ENCODE results near the gene HPRT1.
"Not testable (repeated sequence)": the region's sequence is repeated elsewhere in the genome, so short reads cannot be mapped to it uniquely, and the experiment has no call there.

HPRT1 gene, protein sequence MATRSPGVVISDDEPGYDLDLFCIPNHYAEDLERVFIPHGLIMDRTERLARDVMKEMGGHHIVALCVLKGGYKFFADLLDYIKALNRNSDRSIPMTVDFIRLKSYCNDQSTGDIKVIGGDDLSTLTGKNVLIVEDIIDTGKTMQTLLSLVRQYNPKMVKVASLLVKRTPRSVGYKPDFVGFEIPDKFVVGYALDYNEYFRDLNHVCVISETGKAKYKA

DNA sequence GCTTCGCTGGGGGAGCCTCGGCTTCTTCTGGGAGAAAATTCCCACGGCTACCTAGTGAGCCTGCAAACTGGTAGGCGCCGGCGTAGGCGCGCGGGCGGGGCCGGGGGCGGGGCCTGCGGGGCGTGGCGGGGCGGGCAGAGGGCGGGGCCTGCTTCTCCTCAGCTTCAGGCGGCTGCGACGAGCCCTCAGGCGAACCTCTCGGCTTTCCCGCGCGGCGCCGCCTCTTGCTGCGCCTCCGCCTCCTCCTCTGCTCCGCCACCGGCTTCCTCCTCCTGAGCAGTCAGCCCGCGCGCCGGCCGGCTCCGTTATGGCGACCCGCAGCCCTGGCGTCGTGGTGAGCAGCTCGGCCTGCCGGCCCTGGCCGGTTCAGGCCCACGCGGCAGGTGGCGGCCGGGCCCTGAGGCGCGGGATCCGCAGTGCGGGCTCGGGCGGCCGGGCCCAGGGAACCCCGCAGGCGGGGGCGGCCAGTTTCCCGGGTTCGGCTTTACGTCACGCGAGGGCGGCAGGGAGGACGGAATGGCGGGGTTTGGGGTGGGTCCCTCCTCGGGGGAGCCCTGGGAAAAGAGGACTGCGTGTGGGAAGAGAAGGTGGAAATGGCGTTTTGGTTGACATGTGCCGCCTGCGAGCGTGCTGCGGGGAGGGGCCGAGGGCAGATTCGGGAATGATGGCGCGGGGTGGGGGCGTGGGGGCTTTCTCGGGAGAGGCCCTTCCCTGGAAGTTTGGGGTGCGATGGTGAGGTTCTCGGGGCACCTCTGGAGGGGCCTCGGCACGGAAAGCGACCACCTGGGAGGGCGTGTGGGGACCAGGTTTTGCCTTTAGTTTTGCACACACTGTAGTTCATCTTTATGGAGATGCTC is at the start of gene HPRT1:
TSS of gene HPRT1 (plus strand) at position 161 of the 857 bp plus-strand sequence. CDS start at position 308, 147 bp downstream.
- DNase-seq = peak; percentile 84

DNA sequence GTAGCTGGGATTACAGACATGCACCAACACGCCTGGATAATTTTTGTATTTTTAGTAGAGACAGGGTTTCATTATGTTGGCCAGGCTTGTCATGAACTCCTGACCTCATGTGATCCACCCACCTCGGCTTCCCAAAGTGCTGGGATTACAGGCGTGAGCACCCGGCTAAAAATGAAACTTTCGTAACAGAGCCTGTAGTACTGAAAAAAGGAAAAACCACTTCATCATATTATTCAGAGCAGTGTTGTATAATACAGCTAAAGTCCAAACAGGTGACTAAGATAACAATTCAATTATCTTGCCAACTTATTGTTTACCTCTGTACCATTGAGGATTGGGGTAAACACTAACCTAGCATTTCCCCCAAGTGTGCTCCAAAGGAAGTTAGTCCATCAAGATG is 43.9 kb upstream of the HPRT1 start:
- DNase-seq = no peak

DNA sequence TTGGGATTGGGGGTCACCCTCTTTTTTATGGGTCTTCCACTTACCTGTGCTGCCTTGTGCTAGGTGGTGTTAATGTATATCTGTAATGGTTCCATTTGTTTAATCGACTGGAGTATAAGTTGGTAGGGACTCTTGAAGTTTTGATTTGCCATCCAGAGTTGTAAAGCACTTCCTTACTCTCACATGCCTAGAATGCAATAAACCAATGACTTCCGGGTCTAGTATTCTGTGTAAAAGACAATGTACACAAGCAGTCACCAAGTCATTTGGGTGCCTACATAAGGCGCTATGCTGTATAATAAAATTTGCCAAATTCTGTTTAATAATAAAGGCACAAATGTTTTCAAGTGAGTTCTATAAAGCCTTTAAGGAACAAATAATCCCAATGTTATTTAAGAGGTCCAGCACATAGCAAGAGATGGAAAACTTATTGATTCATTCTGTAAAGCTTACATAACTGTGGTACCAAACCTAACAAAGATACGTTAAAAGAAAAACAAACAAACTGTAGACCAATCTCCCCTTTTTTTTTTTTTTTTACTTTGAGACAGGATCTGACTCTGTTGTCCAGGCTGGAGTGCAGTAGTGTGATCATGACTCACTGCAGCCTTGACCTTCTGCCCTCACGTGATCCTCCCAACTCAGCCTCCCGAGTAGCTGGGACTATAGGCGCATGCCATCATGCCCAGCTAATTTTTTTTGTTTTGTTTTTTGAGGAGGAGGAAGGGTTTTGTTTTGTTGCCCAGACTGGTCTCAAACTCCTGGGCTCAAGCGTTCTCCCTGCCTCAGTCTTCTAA is 41.5 kb upstream of the HPRT1 start:
- no peak for DNase-seq

DNA sequence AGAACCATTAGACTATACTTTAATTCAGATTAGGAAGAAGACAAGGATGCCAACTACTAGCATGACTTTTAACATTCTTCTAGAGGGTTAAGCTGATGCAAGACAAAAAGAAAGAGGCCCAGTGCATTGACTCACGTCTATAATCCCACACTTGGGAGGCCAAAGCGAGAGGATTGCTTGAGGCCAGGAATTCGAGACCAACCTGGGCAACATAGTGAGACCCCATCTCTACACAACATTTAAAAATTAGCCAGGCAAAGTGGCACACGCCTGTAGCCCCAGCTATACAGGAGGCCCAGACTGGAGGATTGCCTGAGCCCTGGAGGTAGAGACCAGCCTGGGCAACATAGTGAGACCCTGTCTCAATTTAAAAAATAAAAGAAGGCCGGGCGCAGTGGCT is 40.2 kb upstream of the HPRT1 start:
- no peak for DNase-seq

DNA sequence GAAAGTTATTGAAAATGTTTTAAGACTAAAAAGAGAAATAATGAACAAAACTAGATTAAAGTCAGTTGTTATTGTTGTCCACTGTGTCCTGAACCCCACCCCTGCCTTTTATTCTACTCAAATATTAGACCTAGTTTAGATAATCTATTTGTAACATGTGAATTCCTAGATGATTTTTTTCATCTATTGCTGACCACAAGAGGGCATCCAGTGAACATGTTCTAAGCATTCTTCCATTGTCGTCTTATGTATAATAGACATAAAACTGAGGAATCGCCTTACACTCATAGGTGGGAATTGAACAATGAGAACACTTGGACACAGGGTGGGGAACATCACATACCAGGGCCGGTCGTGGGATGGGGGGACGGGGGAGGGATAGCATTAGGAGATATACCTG is 36.4 kb upstream of the HPRT1 start:
- DNase-seq = no peak

DNA sequence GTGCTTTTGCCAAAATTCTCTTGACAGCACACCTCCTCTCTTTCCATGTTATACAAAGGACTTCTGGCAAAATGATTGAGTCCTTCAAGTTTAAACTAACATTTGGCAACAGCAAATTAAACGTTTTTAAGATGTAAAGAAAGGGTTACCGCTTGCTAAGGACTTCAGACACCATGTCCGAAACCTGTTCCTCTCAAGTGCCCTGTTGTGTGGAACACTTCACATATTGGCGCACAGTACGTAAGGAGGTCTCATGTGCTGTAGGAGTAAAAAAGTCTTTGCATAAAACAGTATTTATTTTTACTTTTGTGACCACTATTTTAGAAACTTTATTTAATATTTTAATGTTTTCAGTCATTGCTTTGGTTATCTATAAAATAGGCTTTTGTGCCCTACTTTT is 33.7 kb upstream of the HPRT1 start:
- DNase-seq = no peak

DNA sequence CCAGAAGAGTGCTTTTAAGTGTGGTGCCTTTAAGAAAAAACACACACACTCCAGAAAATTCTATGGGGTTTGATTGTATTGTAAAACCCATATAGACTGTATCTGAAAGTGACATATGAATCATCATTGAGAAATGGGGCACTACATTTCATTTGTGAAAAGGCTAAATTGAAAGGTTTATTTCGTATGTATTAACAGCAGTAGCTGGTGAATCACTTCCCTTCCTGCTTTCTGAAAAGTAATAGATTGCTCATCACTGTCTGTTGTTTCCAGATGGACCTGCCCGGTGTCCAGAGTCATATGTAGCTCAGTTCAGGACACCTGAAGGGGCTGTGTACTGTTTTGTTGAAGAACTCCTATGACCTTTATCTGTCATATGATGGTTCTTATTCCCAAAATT is 28.1 kb upstream of the HPRT1 start:
- no peak for DNase-seq

DNA sequence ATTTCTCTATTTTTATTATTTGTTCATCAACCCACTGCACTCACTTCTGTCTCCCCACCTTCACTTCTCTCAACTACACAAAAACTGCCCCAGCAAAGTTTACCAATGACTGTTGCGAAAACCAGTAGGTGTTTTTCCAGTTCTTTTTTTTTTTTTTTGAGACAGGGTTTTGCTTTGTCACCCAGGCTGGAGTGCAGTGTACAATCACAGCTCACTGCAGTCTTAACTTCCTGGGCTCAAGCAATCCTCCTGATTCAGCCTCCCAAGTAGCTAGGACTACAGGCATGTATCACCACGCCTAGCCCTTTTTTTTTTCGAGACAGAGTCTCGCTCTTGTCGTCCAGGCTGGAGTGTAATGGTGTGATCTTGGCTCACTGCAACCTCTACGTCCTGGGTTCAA is 24.1 kb upstream of the HPRT1 start:
- no peak for DNase-seq

DNA sequence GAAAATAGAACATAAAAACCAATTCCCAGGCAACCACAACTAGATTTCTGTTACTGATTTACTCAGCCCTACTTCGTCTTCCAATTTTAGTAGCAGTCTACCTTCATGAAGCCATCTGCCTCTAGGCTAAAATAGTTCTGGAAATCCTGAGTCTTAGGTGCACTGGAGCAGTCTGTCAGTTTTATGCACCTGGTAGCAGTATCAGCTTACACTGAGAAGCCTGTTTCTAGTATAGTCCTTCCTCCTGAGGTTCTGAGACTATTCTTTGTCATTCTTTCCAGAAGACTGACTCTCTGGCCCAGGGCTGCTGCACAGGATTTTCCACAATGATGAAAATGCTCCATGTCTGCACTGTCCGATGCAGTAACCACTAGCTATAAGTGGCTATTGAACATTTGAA is 16.9 kb upstream of the HPRT1 start:
- no peak for DNase-seq

DNA sequence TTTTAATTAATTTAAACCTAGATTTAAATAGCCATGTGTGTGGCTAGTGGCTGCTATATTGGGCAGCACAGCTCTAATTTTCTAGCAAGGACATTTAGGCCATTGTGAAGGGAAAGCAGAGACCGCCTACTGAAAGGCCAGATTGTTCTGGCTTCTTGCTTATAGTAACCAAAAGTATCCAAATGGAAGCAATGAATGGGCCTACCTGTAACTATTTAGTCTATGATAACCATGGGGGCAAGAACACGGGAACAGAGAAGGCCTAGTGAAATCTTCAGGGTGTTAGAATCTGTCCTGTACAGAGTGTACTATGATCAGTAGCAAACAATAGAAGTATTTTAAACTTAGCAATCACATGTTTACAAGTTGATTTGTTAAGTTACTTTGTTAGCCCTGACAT is 16.5 kb upstream of the HPRT1 start:
- DNase-seq = no peak

DNA sequence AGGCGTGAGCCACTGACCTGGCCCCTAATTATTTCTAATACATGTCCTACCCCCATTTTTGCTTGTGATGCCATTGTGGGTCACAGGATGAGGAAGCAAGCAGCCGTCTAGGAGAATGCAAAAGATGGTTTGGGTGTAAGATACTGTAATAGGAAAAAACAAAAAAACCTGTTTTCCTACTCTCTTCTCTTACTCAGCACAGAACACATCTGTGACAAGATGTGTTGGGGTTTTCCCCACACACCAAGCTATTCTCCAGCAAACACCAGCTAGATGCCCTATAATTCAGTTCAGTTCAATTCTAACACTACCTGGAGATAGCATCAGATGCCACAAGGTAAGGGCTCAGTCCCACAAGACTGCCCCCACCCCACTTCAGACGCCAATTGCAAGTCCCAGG is 15.3 kb upstream of the HPRT1 start:
- DNase-seq = no peak

DNA sequence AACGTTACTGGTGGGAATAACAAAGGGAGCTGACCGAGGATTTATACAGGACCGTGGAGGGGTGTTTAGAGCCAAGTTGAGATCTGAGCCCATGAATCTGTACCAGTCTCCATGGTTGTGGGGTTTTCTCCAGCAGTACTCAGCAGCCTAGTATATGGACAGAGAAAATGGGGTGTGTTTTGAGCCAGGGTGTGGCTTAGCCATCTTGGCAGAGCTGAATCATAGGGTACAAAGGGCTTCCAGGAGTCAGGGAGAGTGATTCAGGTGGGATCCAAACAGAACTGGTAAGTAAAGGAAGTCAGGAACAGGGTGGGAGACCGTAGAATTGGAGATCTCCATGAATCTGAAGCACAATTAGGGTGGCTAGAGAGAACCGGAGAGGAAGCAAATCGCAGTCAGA is 7.4 kb upstream of the HPRT1 start:
- no peak for DNase-seq

DNA sequence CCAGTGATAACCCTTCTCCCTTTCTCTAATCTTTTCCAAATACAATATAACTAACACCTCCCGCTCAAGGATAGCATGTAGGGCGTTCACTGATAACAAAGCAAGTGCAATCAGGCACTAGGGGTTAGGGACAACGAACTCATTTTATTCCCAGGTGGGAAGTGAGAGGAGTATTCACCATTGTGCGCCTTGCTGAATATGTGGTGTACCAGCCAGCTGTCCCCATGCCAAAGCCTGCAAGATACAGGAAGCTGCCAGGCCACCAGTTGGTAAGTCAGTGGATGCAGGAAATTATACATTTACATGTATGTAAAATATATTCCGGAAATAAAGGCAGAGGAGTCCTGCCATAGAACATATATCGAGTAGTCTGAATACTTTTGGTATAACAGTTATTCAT is 6.3 kb upstream of the HPRT1 start:
- no peak for DNase-seq

DNA sequence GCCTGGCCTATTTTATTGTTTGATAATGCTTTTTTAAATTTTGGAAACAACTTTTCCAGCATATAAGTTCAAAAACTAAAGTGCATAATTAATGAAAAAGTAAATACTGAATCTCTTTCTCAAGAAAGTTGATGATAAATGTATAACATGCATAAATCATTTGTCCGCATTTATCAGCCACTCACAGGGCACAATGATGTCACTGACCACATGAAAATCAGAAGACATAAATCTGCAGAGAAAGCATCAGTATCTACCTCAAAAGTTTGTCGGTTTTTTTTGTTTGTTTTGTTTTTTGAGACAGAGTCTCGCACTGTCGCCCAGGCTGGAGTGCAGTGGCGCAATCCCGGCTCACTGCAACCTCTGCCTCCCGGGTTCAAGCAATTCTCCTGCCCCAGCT is 5.5 kb upstream of the HPRT1 start:
- DNase-seq = no peak

DNA sequence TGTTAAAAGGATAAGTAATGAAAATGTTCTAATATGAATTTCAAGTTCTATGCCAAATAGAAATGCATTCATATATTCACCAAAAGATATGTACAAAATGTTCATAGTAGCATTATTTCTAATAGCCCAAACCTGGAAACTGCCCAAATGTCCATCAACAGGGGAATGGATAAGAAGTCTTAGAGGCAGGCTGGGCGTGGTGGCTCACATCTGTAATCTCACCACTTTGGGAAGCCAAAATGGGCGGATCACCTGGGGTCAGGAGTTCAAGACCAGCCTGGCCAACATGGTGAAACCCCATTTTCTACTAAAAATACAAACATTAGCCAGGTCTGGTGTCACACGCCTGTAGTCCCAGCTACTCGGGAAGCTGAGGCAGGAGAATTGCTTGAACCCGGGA is 2.3 kb upstream of the HPRT1 start:
- DNase-seq = no peak

DNA sequence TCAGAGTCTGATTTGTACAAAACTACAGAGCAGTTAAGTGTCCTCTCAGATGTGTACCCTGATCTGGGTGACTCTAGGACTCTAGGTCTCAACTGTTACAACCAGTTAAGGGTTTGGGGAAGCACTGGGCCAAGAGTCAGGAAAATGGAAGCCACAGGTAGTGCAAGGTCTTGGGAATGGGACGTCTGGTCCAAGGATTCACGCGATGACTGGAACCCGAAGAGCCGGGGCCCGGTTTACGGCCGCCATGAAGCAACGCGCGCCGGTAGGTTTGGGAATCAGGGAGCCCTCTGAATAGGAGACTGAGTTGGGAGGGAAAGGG is 321 bp upstream of the HPRT1 start:
- no peak for DNase-seq

DNA sequence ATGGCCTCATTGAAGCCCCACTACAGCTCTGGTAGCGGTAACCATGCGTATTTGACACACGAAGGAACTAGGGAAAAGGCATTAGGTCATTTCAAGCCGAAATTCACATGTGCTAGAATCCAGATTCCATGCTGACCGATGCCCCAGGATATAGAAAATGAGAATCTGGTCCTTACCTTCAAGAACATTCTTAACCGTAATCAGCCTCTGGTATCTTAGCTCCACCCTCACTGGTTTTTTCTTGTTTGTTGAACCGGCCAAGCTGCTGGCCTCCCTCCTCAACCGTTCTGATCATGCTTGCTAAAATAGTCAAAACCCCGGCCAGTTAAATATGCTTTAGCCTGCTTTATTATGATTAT is 876 bp downstream of the HPRT1 start:
- DNase-seq = no peak

DNA sequence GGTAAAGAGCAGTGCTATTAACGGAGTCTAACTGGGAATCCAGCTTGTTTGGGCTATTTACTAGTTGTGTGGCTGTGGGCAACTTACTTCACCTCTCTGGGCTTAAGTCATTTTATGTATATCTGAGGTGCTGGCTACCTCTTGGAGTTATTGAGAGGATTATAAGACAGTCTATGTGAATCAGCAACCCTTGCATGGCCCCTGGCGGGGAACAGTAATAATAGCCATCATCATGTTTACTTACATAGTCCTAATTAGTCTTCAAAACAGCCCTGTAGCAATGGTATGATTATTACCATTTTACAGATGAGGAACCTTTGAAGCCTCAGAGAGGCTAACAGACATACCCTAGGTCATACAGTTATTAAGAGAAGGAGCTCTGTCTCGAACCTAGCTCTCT is 1.5 kb downstream of the HPRT1 start:
- DNase-seq = no peak

DNA sequence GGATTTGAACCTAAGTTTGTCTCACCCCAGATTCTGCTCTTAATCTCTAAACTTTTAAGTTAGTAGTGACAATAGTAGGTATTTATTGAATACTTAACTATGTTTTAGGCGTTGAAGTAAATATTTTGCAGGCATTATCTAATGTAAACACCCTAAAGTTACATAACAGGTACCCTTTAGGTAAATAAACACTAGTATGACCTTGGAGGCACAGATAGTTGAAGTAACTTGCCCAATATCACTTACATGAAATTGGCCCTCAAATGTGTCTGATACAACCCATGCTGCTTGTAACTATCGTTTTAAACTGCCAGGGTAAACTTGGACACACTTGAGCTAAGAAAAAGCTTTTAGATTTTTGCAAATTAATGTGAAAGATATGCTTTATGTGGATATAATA is 3.0 kb downstream of the HPRT1 start:
- no peak for DNase-seq

DNA sequence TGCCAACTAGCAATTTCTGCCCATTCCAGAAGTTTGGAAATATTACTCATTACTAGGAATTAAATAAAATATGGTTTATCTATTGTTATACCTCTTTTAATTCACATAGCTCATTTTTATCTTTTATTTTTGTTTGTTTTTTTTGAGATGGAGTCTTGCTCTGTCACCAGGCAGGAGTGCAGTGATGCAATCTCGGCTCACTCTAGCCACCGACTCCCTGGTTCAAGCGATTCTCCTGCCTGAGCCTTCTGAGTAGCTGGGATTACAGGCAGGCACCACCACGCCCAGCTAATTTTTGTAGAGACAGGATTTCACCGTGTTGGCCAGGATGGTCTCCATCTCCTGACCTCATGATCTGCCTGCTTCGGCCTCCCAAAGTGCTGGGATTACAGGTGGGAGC is 4.5 kb downstream of the HPRT1 start:
- not testable (repeated sequence) for DNase-seq

DNA sequence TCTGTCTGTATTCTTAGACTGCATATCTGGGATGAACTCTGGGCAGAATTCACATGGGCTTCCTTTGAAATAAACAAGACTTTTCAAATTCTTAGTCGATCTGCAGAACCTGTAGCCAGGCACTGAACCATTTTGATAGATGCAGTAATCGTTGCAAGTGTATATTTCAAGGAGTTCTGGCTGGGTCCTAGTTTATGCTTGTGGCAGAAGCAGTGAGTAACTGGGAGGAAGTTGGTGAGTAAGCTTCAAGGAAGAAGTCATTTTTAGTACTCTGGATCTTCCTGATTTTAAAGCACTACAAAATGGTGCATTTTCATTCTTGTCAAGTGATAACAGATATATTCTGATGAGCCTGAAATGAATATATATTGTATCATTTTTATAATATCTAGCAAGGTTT is 9.5 kb downstream of the HPRT1 start:
- no peak for DNase-seq

DNA sequence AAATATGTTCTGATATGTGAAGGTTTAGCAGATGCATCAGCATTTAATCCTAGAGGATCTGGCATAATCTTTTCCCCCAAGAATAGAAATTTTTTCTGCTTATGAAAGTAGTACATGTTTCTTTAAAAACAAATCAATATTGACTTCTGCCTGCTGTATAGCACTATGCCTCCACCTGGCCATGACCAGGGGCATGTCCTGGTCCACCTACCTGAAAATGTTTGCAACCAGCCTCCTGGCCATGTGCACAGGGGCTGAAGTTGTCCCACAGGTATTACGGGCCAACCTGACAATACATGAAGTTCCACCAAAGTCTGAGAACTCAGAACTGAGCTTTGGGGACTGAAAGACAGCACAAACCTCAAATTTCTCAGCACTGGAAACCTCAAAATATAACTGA is 10.0 kb downstream of the HPRT1 start:
- DNase-seq = no peak

DNA sequence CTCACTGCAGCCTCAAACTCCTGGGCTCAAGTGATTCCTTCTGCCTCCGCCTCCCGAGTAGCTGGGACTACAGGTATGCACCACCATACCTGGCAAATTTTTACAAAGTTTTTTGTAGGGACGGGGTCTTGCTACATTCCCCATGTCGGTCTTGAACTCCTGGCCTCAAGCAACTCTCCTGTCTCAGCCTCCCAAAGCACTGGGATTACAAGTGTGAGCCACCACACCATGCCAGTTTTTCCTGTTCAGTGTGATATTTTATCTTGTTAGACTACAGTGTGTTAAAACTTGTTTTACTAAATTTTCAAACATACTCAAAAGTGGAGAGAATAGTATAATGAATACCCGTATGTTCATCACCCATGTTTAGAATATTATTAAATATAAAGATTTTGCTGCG is 12.1 kb downstream of the HPRT1 start:
- DNase-seq = no peak

DNA sequence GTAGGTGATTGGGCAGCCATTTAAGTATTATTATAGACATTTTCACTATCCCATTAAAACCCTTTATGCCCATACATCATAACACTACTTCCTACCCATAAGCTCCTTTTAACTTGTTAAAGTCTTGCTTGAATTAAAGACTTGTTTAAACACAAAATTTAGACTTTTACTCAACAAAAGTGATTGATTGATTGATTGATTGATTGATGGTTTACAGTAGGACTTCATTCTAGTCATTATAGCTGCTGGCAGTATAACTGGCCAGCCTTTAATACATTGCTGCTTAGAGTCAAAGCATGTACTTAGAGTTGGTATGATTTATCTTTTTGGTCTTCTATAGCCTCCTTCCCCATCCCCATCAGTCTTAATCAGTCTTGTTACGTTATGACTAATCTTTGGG is 16.3 kb downstream of the HPRT1 start:
- no peak for DNase-seq

Measured in activated CD8-positive, alpha-beta memory T cell treated with anti-CD3 and anti-CD28 coated beads, Interleukin-2, amount 50 U/mL, for 48 hours (primary cell).